HG02759 (cell line): ENCODE measurements around the gene KCND3.

Experiments used
- ATAC-seq: cut with Tn5 transposase; IDR thresholded peaks from one replicate; pipeline ENCODE4 v1.9.1; 2021; ENCODE audit warnings: mild to moderate bottlenecking, moderate library complexity; ENCODE audit not compliant: unreplicated experiment

Gene KCND3

DNA sequence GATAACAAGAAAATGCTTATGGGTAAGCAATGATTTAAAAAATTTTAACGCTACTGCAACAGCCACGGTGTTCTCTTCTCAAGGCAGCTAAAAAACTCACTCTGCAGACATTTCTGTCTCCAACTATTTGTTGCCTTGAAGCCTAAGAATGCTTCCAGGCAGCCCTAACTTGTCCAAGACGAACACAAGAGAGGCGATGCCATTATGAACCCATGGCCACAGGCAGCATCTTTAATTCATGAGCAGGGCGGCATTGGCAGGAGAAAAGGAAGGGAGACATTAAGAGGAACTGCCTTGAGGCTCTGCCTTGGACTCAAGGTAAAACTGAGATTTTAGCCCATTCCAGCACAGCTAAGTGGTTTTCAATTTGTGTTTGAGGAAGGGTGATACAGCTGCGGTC is 67.5 kb downstream of the KCND3 start:
- ATAC-seq, result no peak

DNA sequence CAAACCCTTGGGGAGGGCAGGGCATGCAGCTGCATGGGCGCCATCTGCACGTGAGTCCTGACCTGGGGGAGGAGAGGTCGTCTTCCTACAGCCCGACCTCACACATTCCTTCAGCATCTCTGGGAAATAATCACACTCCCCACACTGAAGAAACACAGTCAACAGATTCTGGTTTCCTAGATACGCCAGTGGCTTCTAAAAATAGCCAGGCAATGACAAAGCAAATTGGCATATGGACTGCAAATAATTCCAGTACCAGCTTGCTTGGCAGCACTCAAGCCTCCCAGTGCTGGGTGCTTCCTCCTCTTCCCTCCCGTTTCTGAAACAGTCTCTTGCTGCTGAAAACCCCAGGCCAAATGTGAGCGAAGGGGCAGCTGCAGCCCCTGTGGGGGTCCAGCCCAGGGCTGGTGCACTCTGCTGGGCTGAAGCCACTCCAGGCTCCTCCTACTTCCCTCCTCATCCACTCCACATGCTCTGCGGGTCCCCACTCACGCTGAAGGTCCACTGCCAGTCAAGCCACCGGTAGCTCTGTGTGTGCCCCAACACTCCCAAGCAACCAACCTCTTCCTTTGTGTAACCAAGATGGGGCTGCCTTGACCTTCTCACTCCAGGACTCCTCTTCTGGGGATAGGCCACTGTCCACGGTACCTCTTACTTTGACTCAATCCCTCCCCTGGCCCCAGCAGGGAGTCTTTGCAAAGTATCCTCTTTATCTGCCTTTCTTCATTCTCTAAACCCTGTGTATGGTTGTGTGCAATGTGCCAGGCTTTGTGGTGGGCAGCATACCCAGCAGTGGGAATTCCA is 69.0 kb downstream of the KCND3 start:
- ATAC-seq, result no peak

DNA sequence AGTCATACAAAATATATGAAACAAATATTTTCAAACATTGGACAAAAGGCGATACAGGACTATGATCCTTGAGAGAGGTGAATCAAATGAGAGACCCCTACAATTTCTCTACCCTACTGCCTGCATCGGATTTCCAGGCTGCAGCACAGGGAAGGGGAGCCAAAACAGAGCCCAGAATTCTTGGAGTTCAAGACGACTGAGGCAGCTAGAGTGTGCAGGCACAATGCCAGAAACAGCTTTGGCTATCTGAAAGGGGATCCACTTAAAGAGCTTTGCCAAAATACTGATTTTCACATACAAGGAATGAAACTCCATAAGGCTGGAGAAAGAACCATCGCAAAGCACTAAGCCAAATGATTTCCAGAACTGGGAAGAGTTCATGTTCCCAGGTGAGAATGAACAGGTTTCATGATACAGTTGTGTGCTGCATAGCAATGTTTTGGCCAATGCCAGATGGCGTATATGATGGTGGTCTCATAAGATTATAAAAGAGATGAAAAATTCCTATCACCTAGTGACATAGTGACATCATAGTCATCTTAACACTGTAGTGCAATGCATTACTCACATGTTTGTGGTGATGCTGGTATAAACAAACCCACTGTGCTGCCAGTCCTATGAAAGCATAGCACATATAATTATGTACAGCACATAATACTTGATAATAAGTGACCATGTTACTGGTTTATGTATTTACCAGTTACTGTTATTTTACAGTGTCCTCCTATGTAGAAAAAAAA is 77.5 kb downstream of the KCND3 start:
- ATAC-seq, result no peak

DNA sequence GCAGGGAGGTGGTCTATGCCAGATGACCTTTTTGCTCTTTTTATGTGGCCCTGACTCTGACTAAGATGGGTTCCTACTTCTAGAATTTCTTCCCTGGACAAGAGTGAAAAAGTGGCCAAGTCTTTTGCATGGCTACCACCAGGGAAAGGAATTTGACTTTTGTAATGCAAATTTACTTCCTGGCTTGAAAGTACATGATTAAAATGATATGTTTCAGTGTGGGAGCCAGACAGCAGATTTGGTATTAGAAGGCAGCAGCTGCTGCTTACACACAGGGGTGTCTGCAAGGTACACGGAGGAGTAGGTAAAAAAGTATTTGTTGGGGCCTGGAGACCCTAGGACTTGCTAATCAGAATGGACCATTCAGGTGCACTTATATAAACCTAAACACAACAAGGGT is 78.4 kb downstream of the KCND3 start:
- no peak for ATAC-seq

DNA sequence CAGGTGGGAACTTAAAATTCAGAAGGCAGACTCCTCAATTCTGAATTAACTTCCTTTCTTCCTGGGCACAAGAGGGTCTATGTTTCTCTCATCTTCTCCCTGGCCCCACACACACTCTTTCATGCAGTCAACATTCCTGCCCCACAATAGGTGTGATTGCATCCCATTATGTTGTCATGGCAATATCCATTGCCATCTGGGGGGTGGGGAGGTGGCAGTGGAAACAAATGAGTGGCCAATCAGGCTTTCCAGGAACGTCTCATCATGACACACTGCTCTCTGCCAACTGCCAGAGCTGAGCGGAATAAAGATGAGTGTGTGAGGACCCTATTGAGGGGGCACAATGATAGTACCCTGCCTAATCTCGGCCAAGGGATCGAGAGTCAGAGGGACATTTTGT is 80.4 kb downstream of the KCND3 start:
- ATAC-seq, result no peak

DNA sequence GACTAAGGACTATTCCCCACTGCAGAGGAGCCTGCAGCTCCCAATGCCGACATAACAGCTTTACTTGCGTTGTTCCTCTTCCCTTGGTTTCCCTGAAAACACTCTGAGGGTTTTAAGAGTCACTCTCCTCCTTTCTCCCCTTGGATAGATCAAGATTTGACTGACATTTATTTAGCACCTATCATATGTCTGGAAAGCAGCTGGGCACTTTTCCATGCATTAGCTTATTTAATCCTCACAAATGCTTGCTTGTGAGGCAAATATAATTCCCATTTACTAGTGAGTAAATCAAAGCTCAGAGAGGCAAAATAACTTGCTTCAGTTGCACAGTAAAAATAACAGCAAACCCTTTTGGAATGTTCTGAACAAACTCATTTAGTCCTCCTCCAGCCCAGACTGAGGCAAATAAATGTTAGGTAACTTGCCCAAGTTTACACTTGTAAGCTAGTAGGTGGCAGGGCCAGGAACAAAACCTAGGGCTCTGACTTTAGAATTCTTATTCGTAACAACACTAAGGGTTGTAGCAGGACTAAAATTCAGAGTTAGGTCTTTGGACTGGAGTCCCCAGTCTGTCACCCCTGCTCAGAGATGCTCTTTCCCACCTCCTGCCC is 81.4 kb downstream of the KCND3 start:
- no peak for ATAC-seq

DNA sequence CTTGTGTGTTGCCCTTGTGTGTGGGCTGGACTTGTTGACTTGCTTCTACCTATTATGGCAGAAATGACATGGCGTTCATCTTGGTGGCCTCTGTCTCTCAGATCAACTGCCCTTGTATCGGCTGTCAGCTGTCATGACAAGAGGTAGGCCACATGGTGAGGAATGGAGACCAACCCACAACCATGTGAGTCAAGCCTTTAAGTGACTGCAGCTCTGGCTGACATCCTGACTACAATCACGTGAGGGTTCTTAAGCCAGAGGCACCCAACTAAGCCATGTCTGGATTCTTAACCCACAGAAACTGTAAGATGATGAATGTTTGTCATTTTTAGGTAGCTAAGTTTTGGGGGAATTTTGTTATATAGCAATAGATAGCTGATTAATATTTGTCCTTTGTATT is 82.1 kb downstream of the KCND3 start:
- ATAC-seq, result no peak

DNA sequence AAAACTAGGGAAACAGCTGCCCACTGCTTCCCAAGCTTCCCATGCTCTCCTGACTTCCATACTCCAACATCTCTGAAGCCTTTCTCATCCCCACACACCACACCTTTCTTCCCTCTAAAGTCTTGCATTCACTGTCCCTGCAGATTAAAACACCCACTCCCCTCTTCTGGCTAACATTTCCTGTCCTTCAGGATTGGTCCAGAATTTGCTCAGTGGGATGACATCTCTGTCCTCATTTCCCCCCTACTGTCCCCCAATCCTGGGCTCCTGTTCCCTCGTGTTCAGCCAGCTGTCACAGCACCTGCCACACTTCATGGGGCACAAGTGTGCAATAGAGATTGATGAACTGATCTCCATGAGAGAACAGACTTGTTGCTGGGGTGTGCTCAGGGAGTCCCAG is 82.7 kb downstream of the KCND3 start:
- no peak for ATAC-seq

DNA sequence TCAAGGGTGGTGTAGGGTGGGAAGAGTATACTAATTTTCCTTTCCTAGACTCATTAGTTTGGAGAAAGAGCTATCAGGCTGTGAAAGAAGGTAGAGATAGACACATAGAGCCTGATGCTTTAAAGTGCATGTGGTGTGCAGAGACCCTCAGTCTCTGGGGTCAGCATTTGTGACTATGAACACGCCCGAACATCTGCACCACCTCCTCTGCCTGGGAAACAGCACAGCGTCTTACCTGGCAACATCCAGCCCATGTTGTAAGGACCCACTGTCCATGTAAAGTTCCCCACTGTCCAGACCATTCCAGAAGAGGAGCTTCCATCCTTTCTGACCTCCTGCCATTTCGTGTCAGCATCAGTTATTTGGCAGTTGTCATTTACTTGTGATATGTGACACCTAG is 83.4 kb downstream of the KCND3 start:
- ATAC-seq, result no peak

DNA sequence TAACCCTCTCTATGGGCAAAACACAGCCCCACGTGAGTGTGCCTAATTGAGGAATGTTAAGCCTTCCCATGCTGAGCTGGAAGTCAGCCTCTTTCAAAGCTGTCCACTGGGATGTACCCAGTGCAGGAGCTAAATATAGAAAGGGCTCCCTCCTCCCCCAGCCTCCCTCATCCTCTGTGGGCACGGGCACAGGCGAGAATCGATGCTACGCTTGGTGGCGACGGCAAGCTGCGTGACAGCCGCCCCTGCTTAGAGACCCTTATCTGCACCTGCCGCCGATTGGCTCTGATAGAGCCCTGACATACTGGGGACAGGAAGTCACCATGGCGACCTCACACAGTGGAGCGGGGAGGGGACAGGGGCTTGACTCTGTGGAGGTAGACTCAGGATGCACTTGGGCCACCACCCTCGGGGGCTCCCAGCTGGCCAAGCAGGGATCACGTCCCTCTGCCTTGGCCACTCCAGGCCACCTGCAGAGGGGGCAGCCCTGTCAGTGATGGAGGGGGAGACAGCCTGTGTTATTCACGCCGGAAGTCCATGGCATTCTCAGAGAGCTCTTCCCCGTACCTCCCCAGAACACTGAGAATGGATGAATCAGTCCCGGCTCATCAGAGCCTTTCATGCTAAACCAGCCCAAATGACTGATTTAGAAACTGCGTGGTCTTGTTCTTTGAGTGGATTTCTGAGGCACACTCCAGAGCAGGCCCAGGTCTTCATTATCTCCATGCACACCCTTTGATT is 84.8 kb downstream of the KCND3 start:
- no peak for ATAC-seq

DNA sequence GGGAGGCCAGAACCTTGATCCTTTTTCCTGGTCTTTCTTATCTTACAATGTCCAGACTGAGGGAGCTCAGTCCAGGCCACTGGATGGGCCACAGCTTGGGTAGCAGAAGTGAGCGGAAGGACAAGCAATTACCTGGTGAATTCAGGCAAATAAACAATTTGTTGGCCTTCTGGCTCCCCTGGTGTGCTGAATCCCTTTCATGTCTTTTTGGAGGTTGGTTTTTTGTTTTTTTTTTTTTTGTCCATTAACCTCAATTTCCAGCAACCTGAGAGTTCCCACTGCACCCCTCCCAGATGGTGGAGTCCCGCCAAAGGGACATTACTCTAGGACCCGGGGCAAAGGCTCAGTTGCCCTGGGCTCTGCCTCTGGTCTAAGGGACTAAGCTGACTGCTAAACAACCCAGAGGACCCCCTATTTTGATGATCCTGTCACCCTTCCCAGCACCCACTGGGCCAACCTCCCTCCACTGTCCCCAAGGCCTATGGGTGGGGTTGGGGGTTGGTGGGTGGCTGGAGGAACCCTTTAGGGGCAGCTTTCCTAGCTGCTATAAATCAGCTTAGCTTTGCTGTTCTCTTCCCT is 85.5 kb downstream of the KCND3 start:
- no peak for ATAC-seq

DNA sequence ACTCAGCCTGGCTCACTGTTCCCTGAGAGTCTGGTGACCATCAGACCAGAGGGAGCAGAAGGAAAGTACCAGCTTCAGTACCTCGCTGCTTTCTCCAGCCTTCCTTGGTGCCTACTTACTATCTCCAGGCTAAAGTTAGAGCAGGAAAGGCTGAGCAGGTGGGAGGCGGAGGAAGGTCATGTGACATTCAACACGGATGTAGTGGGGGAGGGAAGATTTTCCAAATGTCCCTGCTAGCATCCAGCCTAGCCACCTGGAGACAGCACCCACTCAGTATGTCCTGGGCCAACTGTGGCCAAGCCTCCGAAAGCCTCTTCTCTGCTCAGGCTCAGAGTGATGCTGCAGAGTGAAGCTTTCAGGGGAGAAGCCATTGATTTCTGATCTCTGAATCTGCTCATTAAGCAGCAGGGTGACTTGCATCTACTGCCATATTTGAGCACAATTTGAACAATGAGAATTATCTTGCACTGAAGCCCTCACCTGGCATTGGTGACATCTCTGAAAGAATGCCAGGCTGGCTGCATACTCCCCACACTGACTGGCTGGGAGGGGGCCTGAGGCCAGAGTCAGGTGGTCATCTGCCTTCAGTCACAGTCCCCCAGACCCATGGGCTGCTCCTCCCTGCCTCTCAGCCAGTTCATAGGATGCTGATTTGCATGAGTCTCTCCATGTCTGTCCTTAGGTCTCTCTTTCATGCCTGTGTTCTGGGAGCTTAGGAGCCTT is 86.2 kb downstream of the KCND3 start:
- no peak for ATAC-seq

DNA sequence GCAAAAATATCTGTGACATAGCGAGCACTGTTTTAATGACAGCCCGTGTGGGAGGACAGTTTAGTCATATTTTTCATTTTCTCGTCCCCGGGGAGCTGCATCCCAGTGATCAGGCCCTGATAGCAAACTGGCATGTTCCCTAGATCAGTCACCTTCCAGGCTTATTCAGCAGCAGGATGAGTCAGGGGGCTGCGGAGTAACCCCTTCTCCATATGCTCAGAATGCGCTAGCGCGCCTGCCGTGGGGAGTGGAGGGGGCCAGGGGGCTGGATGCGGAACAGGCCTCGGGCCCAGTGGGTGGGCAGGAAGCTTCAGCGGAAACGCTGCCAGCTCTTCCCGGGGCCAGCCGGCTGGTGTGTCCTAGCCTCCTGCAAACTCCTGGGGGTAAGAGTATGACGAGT is 94.0 kb downstream of the KCND3 start:
- no peak for ATAC-seq

DNA sequence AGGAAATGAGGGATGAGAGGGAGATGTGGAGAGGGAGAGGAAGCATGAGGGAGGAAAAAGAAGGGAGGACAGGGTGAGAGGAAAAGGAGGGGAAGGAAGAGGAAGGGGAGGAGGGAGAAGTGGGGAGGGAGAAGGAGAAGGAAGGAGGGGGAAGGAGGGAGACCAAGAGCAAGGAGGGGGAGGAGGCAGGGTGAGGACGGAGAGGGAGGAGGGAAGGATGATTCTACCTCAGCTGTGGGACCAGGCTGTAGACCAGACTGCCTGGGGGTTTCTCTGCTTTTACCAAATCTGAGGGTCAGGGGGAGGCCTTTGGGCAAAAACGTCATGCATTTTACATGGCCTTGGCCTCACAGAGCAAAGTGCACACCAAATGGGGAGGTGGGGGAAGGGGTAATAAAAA is 94.5 kb downstream of the KCND3 start:
- ATAC-seq, result no peak

DNA sequence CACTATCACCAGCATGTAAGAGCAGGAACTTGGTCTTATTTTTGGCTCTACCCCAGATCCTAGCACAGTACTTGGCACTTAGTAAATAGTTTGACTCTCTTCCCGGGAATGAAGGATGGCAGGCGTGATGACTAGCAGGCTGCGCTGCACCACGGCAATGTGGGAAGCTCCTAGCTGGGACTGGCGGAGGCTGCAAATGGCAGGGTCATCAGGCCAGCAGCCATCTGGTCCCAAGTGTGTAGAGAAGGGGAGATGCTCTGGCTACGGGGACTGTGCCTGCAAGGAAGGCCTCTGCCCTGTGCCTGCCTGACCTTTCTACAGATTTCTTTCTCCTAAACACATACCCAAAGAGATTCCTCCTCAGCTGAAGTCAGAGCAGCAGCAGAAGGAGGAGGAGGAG is 95.0 kb downstream of the KCND3 start:
- no peak for ATAC-seq

DNA sequence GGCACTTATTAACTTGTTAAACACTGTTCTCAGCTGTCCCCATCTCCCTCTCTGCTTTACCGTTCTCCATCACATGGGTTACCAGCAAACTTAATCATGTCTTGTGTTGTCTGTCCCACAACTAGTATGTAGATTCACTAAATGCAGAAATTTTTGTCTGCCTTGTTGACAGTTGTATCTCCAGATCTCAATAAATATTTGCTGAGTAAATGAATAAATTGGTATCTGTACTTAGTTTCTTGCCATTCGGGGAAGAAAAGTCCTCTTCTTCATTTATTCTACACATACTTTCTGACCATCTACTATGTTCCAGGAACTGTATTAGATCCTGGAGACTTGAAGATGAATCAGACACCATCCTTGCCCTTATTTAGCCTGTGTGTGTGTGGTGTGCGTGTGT is 97.9 kb downstream of the KCND3 start:
- no peak for ATAC-seq

DNA sequence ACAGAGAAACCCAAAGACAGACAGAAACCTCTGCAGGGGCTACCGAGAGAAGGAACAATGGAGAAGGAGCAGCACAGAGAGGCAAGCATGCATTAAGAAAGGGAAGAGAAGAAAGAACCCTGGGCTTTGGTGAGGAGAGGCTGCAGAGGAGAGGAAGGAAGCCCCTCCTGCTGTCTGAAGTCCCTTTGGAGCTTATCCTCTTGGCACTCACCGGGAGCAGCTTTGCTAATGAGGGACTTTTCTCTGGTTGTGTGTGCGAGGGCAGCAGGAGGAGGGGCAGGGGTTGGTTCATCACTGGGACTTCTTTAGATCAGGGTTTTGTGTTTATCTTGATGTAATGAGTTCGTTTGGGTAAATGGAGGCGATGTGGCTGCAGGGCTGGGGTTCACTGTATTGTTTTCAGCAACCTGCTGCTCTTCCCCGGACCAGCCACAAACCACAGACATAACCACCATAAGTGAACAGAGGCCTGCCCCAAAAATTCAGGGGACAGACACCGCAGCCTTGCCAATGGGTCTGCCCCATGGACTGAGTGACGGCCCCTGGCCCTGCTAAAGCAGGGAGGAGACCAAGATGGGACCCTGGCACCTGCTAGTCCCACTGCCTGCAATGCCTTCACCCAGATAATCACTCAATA is 100.6 kb downstream of the KCND3 start:
- ATAC-seq, result no peak

DNA sequence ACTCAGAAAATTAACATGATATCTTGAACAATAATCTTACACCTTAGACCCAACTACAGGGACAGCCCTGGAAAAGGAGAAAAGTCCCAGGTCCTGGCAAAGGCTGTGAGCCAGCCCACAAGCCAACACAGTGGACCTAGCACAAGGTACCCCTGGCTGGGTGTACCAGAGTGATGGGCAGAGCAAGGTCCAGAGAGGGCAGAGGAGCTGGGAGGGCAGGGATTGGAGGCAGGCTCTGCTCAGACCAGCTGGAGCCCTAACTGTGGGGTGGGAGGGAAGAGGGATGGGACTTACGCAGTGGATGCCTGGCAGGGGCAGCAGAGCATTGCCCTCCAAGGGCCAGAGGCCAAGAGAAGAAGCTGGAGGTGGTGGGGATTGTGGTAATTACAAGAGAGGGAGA is 101.6 kb downstream of the KCND3 start:
- ATAC-seq, result no peak

DNA sequence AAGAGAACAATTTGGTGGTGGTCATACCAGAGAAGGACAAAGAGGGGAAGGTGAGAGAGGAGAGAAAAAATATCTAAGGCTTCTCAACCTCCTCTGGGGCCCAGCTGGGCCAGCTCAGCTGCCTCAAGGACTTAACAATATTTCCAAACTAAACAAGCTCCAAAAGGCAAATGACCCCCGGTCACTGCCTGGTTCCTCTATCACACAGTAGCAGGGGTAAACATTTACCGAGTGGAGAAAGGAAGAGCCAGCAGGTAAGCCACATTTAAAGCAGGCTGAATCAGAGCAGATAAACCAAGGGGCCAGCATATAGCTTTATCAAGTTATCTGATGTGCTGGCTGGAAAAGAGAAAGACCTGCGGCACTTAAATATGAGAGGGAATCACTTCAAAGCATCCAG is 102.1 kb downstream of the KCND3 start:
- ATAC-seq, result no peak

DNA sequence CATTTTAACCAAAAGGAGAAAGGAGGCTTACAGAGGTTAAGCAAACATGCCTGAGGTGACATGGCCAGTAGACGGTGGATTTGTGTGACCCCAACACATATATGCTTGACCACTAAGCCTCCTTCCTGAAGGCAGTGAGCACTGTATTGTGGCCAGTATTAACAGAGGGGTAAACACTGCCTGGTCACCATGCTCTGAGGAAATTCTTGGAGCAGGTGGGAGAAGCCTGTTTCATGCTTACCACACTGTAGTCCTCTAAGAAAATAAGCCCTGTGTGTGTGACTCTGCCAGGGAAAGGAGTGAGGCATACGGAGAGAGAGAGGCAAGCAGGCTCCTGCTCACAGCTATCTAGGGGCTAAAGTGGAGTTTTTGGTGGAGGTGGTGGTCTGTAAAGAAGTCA is 102.7 kb downstream of the KCND3 start:
- ATAC-seq, result no peak
